Astrocyte (in vitro differentiated cells and primary cell): Measurements from ENCODE around the gene KREMEN1. TPM values are rescaled to one million over a fixed set of nuclear protein-coding genes. Genes with fewer than 3 reads are reported as not detected.

Experiments
- DNase-seq: peaks from one replicate; pipeline ENCODE4 v3.0.0-alpha.2; 2010; ENCODE audit warnings: low read depth
- FAIRE-seq: peaks from 2 replicates; lab custom pipeline; 2011; peaks lifted over from hg19 to GRCh38; lab: Jason Lieb, UNC
- H2AFZ ChIP-seq: 2 replicates; pipeline ENCODE4 v1.6.0; 2012; ENCODE audit warnings: low read depth, low read length, inconsistent platforms
- H3K27ac ChIP-seq: 2 replicates; pipeline ENCODE4 v1.5.1; 2011; ENCODE audit warnings: low read depth, low read length, inconsistent platforms
- H3K27me3 ChIP-seq: 2 replicates; pipeline ENCODE4 v1.6.0; 2011; ENCODE audit warnings: low read length, inconsistent platforms; ENCODE audit not compliant: insufficient read depth
- H3K36me3 ChIP-seq: 2 replicates; pipeline ENCODE4 v1.5.1; 2011; ENCODE audit warnings: low read length, inconsistent platforms; ENCODE audit not compliant: insufficient read depth
- H3K4me1 ChIP-seq: 2 replicates; pipeline ENCODE4 v1.5.1; 2011; ENCODE audit warnings: low read length, inconsistent platforms; ENCODE audit not compliant: insufficient read depth
- H3K4me2 ChIP-seq: 2 replicates; pipeline ENCODE4 v1.6.0; 2012; ENCODE audit warnings: low read length, inconsistent platforms
- H3K4me3 ChIP-seq: 2 replicates; pipeline ENCODE4 v1.5.1; 2011; ENCODE audit warnings: low read depth, mild to moderate bottlenecking, low read length, inconsistent platforms; ENCODE audit not compliant: insufficient read depth
- H3K79me2 ChIP-seq: 2 replicates; pipeline ENCODE4 v1.6.0; 2012; ENCODE audit warnings: mild to moderate bottlenecking, low read length, inconsistent platforms; ENCODE audit not compliant: insufficient read depth
- H3K9ac ChIP-seq: 2 replicates; pipeline ENCODE4 v1.6.0; 2012; ENCODE audit warnings: mild to moderate bottlenecking, low read length, inconsistent platforms
- H3K9me3 ChIP-seq: 2 replicates; pipeline ENCODE4 v1.5.1; 2012; ENCODE audit warnings: low read depth, mild to moderate bottlenecking, low read length, inconsistent platforms; ENCODE audit not compliant: insufficient read depth
- H4K20me1 ChIP-seq: 2 replicates; pipeline ENCODE4 v1.6.0; 2012; ENCODE audit warnings: low read length, inconsistent platforms; ENCODE audit not compliant: insufficient read depth
- H3K27ac Mint-ChIP-seq: one replicate; pipeline ENCODE4 v1.8.0; 2021; ENCODE audit warnings: mild to moderate bottlenecking, mixed read lengths; ENCODE audit not compliant: unreplicated experiment
- H3K27me3 Mint-ChIP-seq: one replicate; pipeline ENCODE4 v1.8.0; 2021; ENCODE audit warnings: low read depth, mixed read lengths; ENCODE audit not compliant: unreplicated experiment
- H3K36me3 Mint-ChIP-seq: one replicate; pipeline ENCODE4 v1.8.0; 2021; ENCODE audit warnings: low read depth, mixed read lengths; ENCODE audit not compliant: unreplicated experiment
- H3K4me1 Mint-ChIP-seq: one replicate; pipeline ENCODE4 v1.8.0; 2021; ENCODE audit warnings: low read depth, mixed read lengths; ENCODE audit not compliant: unreplicated experiment
- H3K4me3 Mint-ChIP-seq: one replicate; pipeline ENCODE4 v1.8.0; 2021; ENCODE audit warnings: mild to moderate bottlenecking, moderate library complexity, mixed read lengths; ENCODE audit not compliant: unreplicated experiment
- H3K9me3 Mint-ChIP-seq: one replicate; pipeline ENCODE4 v1.8.0; 2021; ENCODE audit warnings: mild to moderate bottlenecking, mixed read lengths; ENCODE audit not compliant: unreplicated experiment
- EZH2 ChIP-seq: IDR thresholded peaks from 2 replicates; pipeline ENCODE4 v1.6.1; 2012; ENCODE audit warnings: mild to moderate bottlenecking, low read length, inconsistent platforms; ENCODE audit not compliant: insufficient read depth
- total RNA-seq: library from RNA; stranded (reverse); gene quantifications from 2 replicates; pipeline ENCODE4 v1.2.1, GENCODE V29; 2021
- TF ChIP-seq, protein P1 (sequence below): IDR thresholded peaks from 2 replicates; pipeline ENCODE4 v1.5.1; 2011; ENCODE audit warnings: low read depth, mild to moderate bottlenecking, inconsistent platforms, low read length, moderate library complexity; ENCODE audit not compliant: insufficient read depth

KREMEN1 gene
- total RNA-seq, 1 donor from 2014 or later: 3.3 TPM

- peak overlapping the region; percentile 29 for H3K27ac Mint-ChIP-seq
- H3K36me3 Mint-ChIP-seq: no peaks in the 10 kb centered on the region
- peak; percentile 79 for FAIRE-seq
Observed at GRCh38 chr22:29040385-29041275, 32.2 kb upstream of the KREMEN1 start.

DNA sequence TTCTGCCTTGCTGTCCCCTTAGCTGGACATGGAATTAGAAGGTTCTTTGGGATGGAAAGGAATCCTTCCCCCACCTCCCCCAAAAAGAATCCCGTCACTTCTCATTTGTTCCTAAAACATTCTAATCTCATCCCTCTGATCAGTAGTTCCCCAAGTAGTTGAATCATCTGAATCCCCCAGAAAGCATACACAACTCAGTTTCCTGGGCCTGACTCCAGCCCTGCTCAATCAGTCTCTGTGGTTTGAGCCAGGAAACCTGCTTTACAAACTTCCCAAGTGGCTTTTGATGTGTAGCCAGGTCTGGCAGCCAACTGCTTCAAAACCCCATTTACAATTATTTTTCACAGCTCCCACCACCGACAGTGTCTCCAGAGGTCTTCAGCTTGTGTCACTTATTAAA is 31.4 kb upstream of the KREMEN1 start:
- H3K27ac Mint-ChIP-seq: peak overlapping the region; percentile 29

More at GRCh38 chr22:29040385-29041275, 32.2 kb upstream of the KREMEN1 start:
- H2AFZ ChIP-seq: no peak overlapping the region
- no peaks in the 10 kb centered on the region for H3K9me3 Mint-ChIP-seq
- H3K4me1 ChIP-seq: peaks cover 38% of the 10 kb centered on the region
- TF ChIP-seq EZH2: no peak
- TF ChIP-seq, protein P1, sequence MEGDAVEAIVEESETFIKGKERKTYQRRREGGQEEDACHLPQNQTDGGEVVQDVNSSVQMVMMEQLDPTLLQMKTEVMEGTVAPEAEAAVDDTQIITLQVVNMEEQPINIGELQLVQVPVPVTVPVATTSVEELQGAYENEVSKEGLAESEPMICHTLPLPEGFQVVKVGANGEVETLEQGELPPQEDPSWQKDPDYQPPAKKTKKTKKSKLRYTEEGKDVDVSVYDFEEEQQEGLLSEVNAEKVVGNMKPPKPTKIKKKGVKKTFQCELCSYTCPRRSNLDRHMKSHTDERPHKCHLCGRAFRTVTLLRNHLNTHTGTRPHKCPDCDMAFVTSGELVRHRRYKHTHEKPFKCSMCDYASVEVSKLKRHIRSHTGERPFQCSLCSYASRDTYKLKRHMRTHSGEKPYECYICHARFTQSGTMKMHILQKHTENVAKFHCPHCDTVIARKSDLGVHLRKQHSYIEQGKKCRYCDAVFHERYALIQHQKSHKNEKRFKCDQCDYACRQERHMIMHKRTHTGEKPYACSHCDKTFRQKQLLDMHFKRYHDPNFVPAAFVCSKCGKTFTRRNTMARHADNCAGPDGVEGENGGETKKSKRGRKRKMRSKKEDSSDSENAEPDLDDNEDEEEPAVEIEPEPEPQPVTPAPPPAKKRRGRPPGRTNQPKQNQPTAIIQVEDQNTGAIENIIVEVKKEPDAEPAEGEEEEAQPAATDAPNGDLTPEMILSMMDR: peak; percentile 100
- no peaks in the 10 kb centered on the region for H3K36me3 ChIP-seq
- H3K9ac ChIP-seq: peak overlapping the region; percentile 67
- H3K79me2 ChIP-seq: no peaks in the 10 kb centered on the region
- H3K4me3 ChIP-seq: no peak overlapping the region
- peak overlapping the region; percentile 22 for H3K4me3 Mint-ChIP-seq
- peak; percentile 80 for DNase-seq
- no peaks in the 10 kb centered on the region for H4K20me1 ChIP-seq
- peaks cover 28% of the 10 kb centered on the region for H3K4me1 Mint-ChIP-seq
- no peaks in the 10 kb centered on the region for H3K27me3 ChIP-seq
- H3K27me3 Mint-ChIP-seq: no peaks in the 10 kb centered on the region
- H3K9me3 ChIP-seq: no peaks in the 10 kb centered on the region
- peak overlapping the region; percentile 76 for H3K4me2 ChIP-seq
- H3K27ac ChIP-seq: peak overlapping the region; percentile 78

More for the DNA sequence above, 31.4 kb upstream of the KREMEN1 start:
- no peaks in the 10 kb centered on the region for H3K27me3 Mint-ChIP-seq
- Histone ChIP-seq H3K4me3 (no peak overlapping the region), H3K4me2 (peak overlapping the region; percentile 76), H3K4me1 (peaks cover 38% of the 10 kb centered on the region), H3K9me3 (no peaks in the 10 kb centered on the region), H3K27me3 (no peaks in the 10 kb centered on the region), H2AFZ (no peak overlapping the region), H3K9ac (peak overlapping the region; percentile 67), H3K36me3 (no peaks in the 10 kb centered on the region), H4K20me1 (no peaks in the 10 kb centered on the region), H3K79me2 (no peaks in the 10 kb centered on the region), H3K27ac (peak overlapping the region; percentile 78)
- H3K4me1 Mint-ChIP-seq: peaks cover 28% of the 10 kb centered on the region
- no peaks in the 10 kb centered on the region for H3K9me3 Mint-ChIP-seq
- peak; percentile 93 for DNase-seq
- H3K36me3 Mint-ChIP-seq: no peaks in the 10 kb centered on the region
- TF ChIP-seq, protein P1: no peak
- TF ChIP-seq EZH2: no peak
- FAIRE-seq: no peak
- no peak overlapping the region for H3K4me3 Mint-ChIP-seq
